GM19324 (cell line): ENCODE measurements around the gene DPP9.

Experiments used
- ATAC-seq: cut with Tn5 transposase; IDR thresholded peaks from one replicate; pipeline ENCODE4 v1.9.1; 2021; ENCODE audit warnings: mild to moderate bottlenecking, moderate library complexity; ENCODE audit not compliant: unreplicated experiment, low FRiP score

Gene DPP9

GRCh38 chr19:4712771-4713170 lies 10.9 kb downstream of the DPP9 start:
- no peak for ATAC-seq

GRCh38 chr19:4711211-4711610 lies 12.4 kb downstream of the DPP9 start:
- no peak for ATAC-seq

- ATAC-seq = no peak
Measured at GRCh38 chr19:4710281-4710600, 13.4 kb downstream of the DPP9 start.

- no peak for ATAC-seq
Measured at GRCh38 chr19:4709440-4710280, 14.0 kb downstream of the DPP9 start.

GRCh38 chr19:4707956-4708650 lies 15.5 kb downstream of the DPP9 start:
- ATAC-seq = no peak

- ATAC-seq = no peak
Measured at GRCh38 chr19:4707322-4707721, 16.3 kb downstream of the DPP9 start.

- no peak for ATAC-seq
Measured at GRCh38 chr19:4705413-4706131, 18.1 kb downstream of the DPP9 start.

GRCh38 chr19:4704317-4704673 lies 19.3 kb downstream of the DPP9 start:
- no peak for ATAC-seq

- no peak for ATAC-seq
Measured at GRCh38 chr19:4703671-4704316, 19.8 kb downstream of the DPP9 start.

GRCh38 chr19:4702764-4703163 lies 20.9 kb downstream of the DPP9 start:
- no peak for ATAC-seq

- ATAC-seq = no peak
Measured at GRCh38 chr19:4701557-4701956, 22.1 kb downstream of the DPP9 start.

- ATAC-seq = no peak
Measured at GRCh38 chr19:4700693-4700970, 23.0 kb downstream of the DPP9 start.

GRCh38 chr19:4699826-4700692 lies 23.6 kb downstream of the DPP9 start:
- no peak for ATAC-seq

GRCh38 chr19:4697304-4697703 lies 26.3 kb downstream of the DPP9 start:
- ATAC-seq = no peak

GRCh38 chr19:4695224-4695731 lies 28.4 kb downstream of the DPP9 start:
- ATAC-seq = no peak

GRCh38 chr19:4694211-4694987 lies 29.2 kb downstream of the DPP9 start:
- ATAC-seq = no peak

- no peak for ATAC-seq
Measured at GRCh38 chr19:4693471-4694121, 30.0 kb downstream of the DPP9 start.

- ATAC-seq = no peak
Measured at GRCh38 chr19:4693078-4693350, 30.6 kb downstream of the DPP9 start.
